GM18870 (cell line): Measurements from ENCODE around the gene CRTC3.
"Not testable (repeated sequence)": the region's sequence is repeated elsewhere in the genome, so short reads cannot be mapped to it uniquely, and the experiment has no call there.

Experiments
- ATAC-seq: cut with Tn5 transposase; IDR thresholded peaks from one replicate; pipeline ENCODE4 v1.9.1; 2021; ENCODE audit warnings: moderate library complexity; ENCODE audit not compliant: unreplicated experiment

CRTC3 gene

GRCh38 chr15:90645873-90646575, 116.3 kb downstream of the CRTC3 start:
- no peak for ATAC-seq

- ATAC-seq = no peak
These were observed 117.1 kb downstream of the CRTC3 start for GRCh38 chr15:90646662-90647305.

- ATAC-seq = no peak
These were observed 117.6 kb downstream of the CRTC3 start for GRCh38 chr15:90647326-90647725.

GRCh38 chr15:90648137-90649070, 118.7 kb downstream of the CRTC3 start:
- peak; percentile 64 for ATAC-seq

- ATAC-seq = no peak
These were observed 120.6 kb downstream of the CRTC3 start for GRCh38 chr15:90650117-90650955.

- no peak for ATAC-seq
These were observed 121.4 kb downstream of the CRTC3 start for GRCh38 chr15:90650956-90651689.

GRCh38 chr15:90654233-90655136, 124.8 kb downstream of the CRTC3 start:
- no peak for ATAC-seq

- not testable (repeated sequence) for ATAC-seq
These were observed 127.9 kb downstream of the CRTC3 start for GRCh38 chr15:90657520-90658172.

GRCh38 chr15:90659481-90659880, 129.8 kb downstream of the CRTC3 start:
- no peak for ATAC-seq

- ATAC-seq = peak; percentile 72
These were observed 130.7 kb downstream of the CRTC3 start for GRCh38 chr15:90660195-90660998.

GRCh38 chr15:90660999-90661330, 131.2 kb downstream of the CRTC3 start:
- not testable (repeated sequence) for ATAC-seq

- ATAC-seq = not testable (repeated sequence)
These were observed 134.3 kb downstream of the CRTC3 start for GRCh38 chr15:90664081-90664461.

- ATAC-seq = no peak
These were observed 135.0 kb downstream of the CRTC3 start for GRCh38 chr15:90664650-90665287.

- peak; percentile 47 for ATAC-seq
These were observed 135.8 kb downstream of the CRTC3 start for GRCh38 chr15:90665288-90666134.

GRCh38 chr15:90666135-90666909, 136.6 kb downstream of the CRTC3 start:
- ATAC-seq = no peak
